Thymus (tissue), 11 donors: Measurements from ENCODE around the gene NDE1. TPM values are rescaled to one million over a fixed set of nuclear protein-coding genes. Genes with fewer than 3 reads are reported as not detected.
"Not testable (repeated sequence)": the region's sequence is repeated elsewhere in the genome, so short reads cannot be mapped to it uniquely, and the experiment has no call there.

Experiments
- DNase-seq, 9 donors: peaks; one replicate each; pipeline ENCODE4 v3.0.0-alpha.2; 2013; ENCODE audit warnings: low spot score in 9 of 9, low read depth in 6 of 9, missing footprints in 1 of 9
- H3K27ac ChIP-seq, 2 donors: one replicate each; pipeline ENCODE4 v1.5.1; 2013; ENCODE audit warnings: control low read depth in 1 of 2, low read depth in 1 of 2, low read length in 1 of 2, mild to moderate bottlenecking in 1 of 2, moderate library complexity in 1 of 2
- H3K27me3 ChIP-seq, 2 donors: one replicate each; pipeline ENCODE4 v1.5.1; 2013; ENCODE audit warnings: low read length in 1 of 2; ENCODE audit not compliant: control insufficient read depth in 2 of 2, insufficient read depth in 1 of 2
- H3K36me3 ChIP-seq, 2 donors: one replicate each; pipeline ENCODE4 v1.5.1; 2013; ENCODE audit warnings: low read length in 1 of 2, mild to moderate bottlenecking in 1 of 2, moderate library complexity in 1 of 2; ENCODE audit not compliant: control insufficient read depth in 2 of 2, insufficient read depth in 2 of 2
- H3K4me1 ChIP-seq, 2 donors: one replicate each; pipeline ENCODE4 v1.5.1; 2013; ENCODE audit warnings: low read length in 2 of 2; ENCODE audit not compliant: control insufficient read depth in 2 of 2, insufficient read depth in 2 of 2
- H3K4me3 ChIP-seq, 2 donors: one replicate each; pipeline ENCODE4 v1.5.1; 2013; ENCODE audit warnings: low read length in 2 of 2, control low read depth in 1 of 2, mild to moderate bottlenecking in 1 of 2
- H3K9me3 ChIP-seq, 2 donors: one replicate each; pipeline ENCODE4 v1.5.1; 2013; ENCODE audit warnings: low read length in 1 of 2, mild to moderate bottlenecking in 1 of 2; ENCODE audit not compliant: control insufficient read depth in 2 of 2, insufficient read depth in 1 of 2
- WGBS: extraction: QIAGEN DNeasy Blood & Tissue Kit; methylation state at CpG from one replicate; pipeline ENCODE4 v1.1.7; 2013; 5-methylcytosine and 5-hydroxymethylcytosine counted together
- polyA plus RNA-seq: library from polyadenylated mRNA; stranded (reverse); fragments of 200-250 nt; gene quantifications from one replicate; pipeline ENCODE4 v1.2.3, GENCODE V29; 2013
- total RNA-seq: library from RNA; stranded (reverse); fragments of 120-200 nt; gene quantifications from one replicate; pipeline ENCODE4 v1.2.4, GENCODE V29; 2013
- donor health status: healthy.

Gene NDE1
- total and polyA plus RNA-seq, 2 donors: 25.1 to 33.3 TPM

GRCh38 chr16:15714393-15715172 lies 64.5 kb downstream of the NDE1 start:
- peaks cover 0 to 2% of the 10 kb centered on the region in 2 donors for H3K4me1 ChIP-seq
- H3K4me3 ChIP-seq: no peak overlapping the region
- no peak overlapping the region for H3K27ac ChIP-seq
- no peaks in the 10 kb centered on the region for H3K9me3 ChIP-seq
- peaks cover 4 to 53% of the 10 kb centered on the region in 2 donors for H3K36me3 ChIP-seq
- 97% methylated on average over 29 of the region's 29 CpGs for WGBS
- no peaks in the 10 kb centered on the region for H3K27me3 ChIP-seq
- no peak for DNase-seq

- Histone ChIP-seq H3K27me3 (no peaks in the 10 kb centered on the region), H3K27ac (no peak overlapping the region), H3K9me3 (no peaks in the 10 kb centered on the region), H3K4me1 (peaks cover 0 to 2% of the 10 kb centered on the region in 2 donors), H3K4me3 (no peak overlapping the region), H3K36me3 (peaks cover 10 to 50% of the 10 kb centered on the region in 2 donors)
- WGBS: 97% methylated on average over 5 of the region's 5 CpGs
- no peak for DNase-seq
Measured at GRCh38 chr16:15715221-15715620, 65.2 kb downstream of the NDE1 start.

- Histone ChIP-seq H3K4me1 (peaks cover 0 to 2% of the 10 kb centered on the region in 2 donors), H3K27me3 (no peaks in the 10 kb centered on the region), H3K36me3 (peaks cover 13 to 57% of the 10 kb centered on the region in 2 donors), H3K4me3 (no peak overlapping the region), H3K9me3 (no peaks in the 10 kb centered on the region), H3K27ac (no peak overlapping the region)
- 98% methylated on average over 23 of the region's 23 CpGs for WGBS
- DNase-seq: no peak
Measured at GRCh38 chr16:15716694-15717447, 66.8 kb downstream of the NDE1 start.

- 98% methylated on average over 14 of the region's 14 CpGs for WGBS
- DNase-seq: no peak
- no peaks in the 10 kb centered on the region for H3K4me1 ChIP-seq
- peaks cover 22 to 68% of the 10 kb centered on the region in 2 donors for H3K36me3 ChIP-seq
- H3K27ac ChIP-seq: no peak overlapping the region
- H3K27me3 ChIP-seq: no peaks in the 10 kb centered on the region
- no peak overlapping the region for H3K4me3 ChIP-seq
- no peaks in the 10 kb centered on the region for H3K9me3 ChIP-seq
Measured at GRCh38 chr16:15721018-15721417, 71.0 kb downstream of the NDE1 start.

GRCh38 chr16:15723808-15724207 lies 73.8 kb downstream of the NDE1 start:
- H3K4me1 ChIP-seq: no peaks in the 10 kb centered on the region
- peaks cover 19 to 56% of the 10 kb centered on the region in 2 donors for H3K36me3 ChIP-seq
- H3K27ac ChIP-seq: no peak overlapping the region
- DNase-seq: no peak
- no peaks in the 10 kb centered on the region for H3K9me3 ChIP-seq
- H3K27me3 ChIP-seq: no peaks in the 10 kb centered on the region
- 96% methylated on average over 7 of the region's 7 CpGs for WGBS
- H3K4me3 ChIP-seq: no peak overlapping the region

GRCh38 chr16:15725641-15726240 lies 75.7 kb downstream of the NDE1 start:
- Histone ChIP-seq H3K9me3 (no peaks in the 10 kb centered on the region), H3K27ac (no peak overlapping the region), H3K36me3 (peaks cover 12 to 45% of the 10 kb centered on the region in 2 donors), H3K4me1 (no peaks in the 10 kb centered on the region), H3K27me3 (no peaks in the 10 kb centered on the region), H3K4me3 (no peak overlapping the region)
- 97% methylated on average over 5 of the region's 5 CpGs for WGBS
- DNase-seq: no peak

GRCh38 chr16:15726715-15727114 lies 76.7 kb downstream of the NDE1 start:
- no peaks in the 10 kb centered on the region for H3K9me3 ChIP-seq
- H3K4me3 ChIP-seq: no peak overlapping the region
- no peak for DNase-seq
- peaks cover 9 to 42% of the 10 kb centered on the region in 2 donors for H3K36me3 ChIP-seq
- no peaks in the 10 kb centered on the region for H3K27me3 ChIP-seq
- H3K27ac ChIP-seq: no peak overlapping the region
- no peaks in the 10 kb centered on the region for H3K4me1 ChIP-seq
- WGBS: 95% methylated on average over 18 of the region's 18 CpGs

- over 99% methylated on average over 5 of the region's 5 CpGs for WGBS
- not testable (repeated sequence) for H3K27ac ChIP-seq
- H3K36me3 ChIP-seq: peaks cover 9 to 36% of the 10 kb centered on the region in 2 donors
Measured at GRCh38 chr16:15727697-15728096, 77.7 kb downstream of the NDE1 start.

GRCh38 chr16:15729152-15729551 lies 79.1 kb downstream of the NDE1 start:
- H3K36me3 ChIP-seq: peaks cover 9 to 28% of the 10 kb centered on the region in 2 donors
- WGBS: 97% methylated on average over 7 of the region's 7 CpGs
- no peaks in the 10 kb centered on the region for H3K27me3 ChIP-seq
- no peak for DNase-seq
- no peaks in the 10 kb centered on the region for H3K9me3 ChIP-seq
- no peaks in the 10 kb centered on the region for H3K4me1 ChIP-seq
- H3K4me3 ChIP-seq: no peak overlapping the region
- no peak overlapping the region for H3K27ac ChIP-seq

More at GRCh38 chr16:15727697-15728096, 77.7 kb downstream of the NDE1 start:
- not testable (repeated sequence) for H3K4me3 ChIP-seq, H3K9me3 ChIP-seq, H3K4me1 ChIP-seq, H3K27me3 ChIP-seq, DNase-seq
